Ascending aorta (tissue), 2 donors: Measurements from ENCODE around the gene EMD. TPM values are rescaled to one million over a fixed set of nuclear protein-coding genes. Genes with fewer than 3 reads are reported as not detected.
A peak's percentile ranks its signal among the peaks of the same experiment; 100 is the strongest.

Experiments
- DNase-seq, 2 donors: peaks; one replicate each; pipeline ENCODE4 v3.0.0-alpha.2; 2019; ENCODE audit warnings: low spot score in 2 of 2
- H3K27ac ChIP-seq, 2 donors: fragments of 200-600 bp; sonication (generic); one replicate each; pipeline ENCODE4 v1.5.1; 2016 to 2017; ENCODE audit warnings: mild to moderate bottlenecking in 1 of 2
- H3K27me3 ChIP-seq: fragments of 200-600 bp; sonication (generic); one replicate; pipeline ENCODE4 v1.5.1; 2017
- H3K36me3 ChIP-seq, 2 donors: fragments of 200-600 bp; sonication (generic); one replicate each; pipeline ENCODE4 v1.5.1; 2016
- H3K4me1 ChIP-seq, 2 donors: fragments of 200-600 bp; sonication (generic); one replicate each; pipeline ENCODE4 v1.5.1; 2016 to 2017; ENCODE audit warnings: mild to moderate bottlenecking in 1 of 2
- H3K4me3 ChIP-seq, 2 donors: fragments of 200-600 bp; sonication (generic); one replicate each; pipeline ENCODE4 v1.5.1; 2016 to 2017; ENCODE audit warnings: mild to moderate bottlenecking in 1 of 2
- H3K9me3 ChIP-seq, 2 donors: fragments of 200-600 bp; sonication (generic); one replicate each; pipeline ENCODE4 v1.5.1; 2016
- intact Hi-C: fragments of 100-400 bp; cut with DNase I; formaldehyde crosslinking; loops from one replicate; pipeline ENCODE4 v1.15.1; 2023
- total RNA-seq: library from RNA; depleted of rRNA; stranded (reverse); fragments of >200 nt; gene quantifications from one replicate; pipeline ENCODE4 v1.1.0, GENCODE V29; 2016
- TF ChIP-seq, protein P1 (sequence below), 3 experiments: fragments of 200-600 bp in 2 of 3; fragments of 450-650 bp in 1 of 3; sonication (generic) in 2 of 3; IDR thresholded peaks; one replicate each; pipeline ENCODE4 v1.5.1; 2016 to 2019; ENCODE audit warnings: antibody characterized with exemption in 3 of 3, mild to moderate bottlenecking in 1 of 3, moderate library complexity in 1 of 3

The EMD gene
- total RNA-seq, 1 donor from 2014 or later = 86.3 TPM

DNA sequence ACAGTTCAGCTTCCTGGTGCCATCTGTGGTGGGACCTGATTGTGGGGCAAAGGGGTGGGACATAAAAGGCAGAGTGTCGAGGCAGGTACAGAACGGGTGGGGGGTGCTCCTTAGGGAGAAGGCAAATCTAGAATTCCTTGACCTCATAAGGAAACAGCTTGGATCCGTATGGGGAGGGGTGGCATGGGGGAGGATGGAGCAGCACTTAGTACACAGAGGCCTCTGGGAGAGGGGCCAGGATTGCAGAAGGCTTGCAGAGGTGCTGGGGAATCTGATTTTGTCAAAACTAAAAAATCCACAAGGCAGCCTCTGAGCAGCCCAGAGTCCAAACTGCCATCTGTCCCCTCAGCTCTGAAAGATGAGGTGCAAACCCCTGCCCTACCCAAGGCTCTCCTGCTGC is 2.3 kb upstream of the EMD start:
- peak in 1 of 2 donors; percentile 80 for DNase-seq

DNA sequence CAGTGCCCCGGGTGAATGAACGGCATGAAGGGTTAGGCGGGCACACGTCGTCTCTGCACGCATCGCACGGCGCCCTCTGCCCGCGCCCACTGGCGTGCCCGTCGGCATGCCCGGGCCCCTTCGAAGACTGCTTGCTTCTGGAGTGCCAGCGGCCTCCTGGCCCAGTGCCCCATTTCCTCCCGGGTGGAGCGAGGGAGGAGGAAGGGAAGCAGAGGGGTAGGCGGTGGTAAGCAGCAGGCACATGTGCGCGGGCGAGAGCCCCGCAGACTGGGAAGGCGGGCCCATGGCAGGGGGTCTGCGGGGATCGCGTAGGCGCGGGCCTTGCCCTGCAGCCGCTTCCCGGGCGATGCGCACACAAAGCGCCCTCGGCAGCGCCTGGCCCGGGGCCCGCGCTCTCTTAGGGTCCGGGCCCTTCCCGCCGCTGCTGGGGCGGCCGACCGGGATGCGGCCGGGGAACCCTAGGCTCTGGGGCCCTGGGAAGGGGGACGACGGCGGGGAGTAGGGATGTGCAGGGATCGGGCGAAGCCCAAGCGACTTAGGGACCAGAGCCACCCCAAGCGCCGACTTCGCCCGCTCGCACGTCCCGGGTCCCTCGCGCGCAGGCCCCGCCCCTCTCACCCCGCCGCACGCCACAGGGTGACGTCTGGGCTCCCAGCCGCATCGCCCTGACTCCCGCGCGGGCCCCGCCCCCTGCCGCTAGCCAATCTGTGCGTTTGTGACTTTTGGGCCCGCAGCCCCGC is 866 bp upstream of the EMD start:
- intact Hi-C loops = loop anchor here (10.0 kb wide), 1 partner anchor 903 kb away; the partner anchor contains the start of gene HAUS7
- TF ChIP-seq, protein P1, sequence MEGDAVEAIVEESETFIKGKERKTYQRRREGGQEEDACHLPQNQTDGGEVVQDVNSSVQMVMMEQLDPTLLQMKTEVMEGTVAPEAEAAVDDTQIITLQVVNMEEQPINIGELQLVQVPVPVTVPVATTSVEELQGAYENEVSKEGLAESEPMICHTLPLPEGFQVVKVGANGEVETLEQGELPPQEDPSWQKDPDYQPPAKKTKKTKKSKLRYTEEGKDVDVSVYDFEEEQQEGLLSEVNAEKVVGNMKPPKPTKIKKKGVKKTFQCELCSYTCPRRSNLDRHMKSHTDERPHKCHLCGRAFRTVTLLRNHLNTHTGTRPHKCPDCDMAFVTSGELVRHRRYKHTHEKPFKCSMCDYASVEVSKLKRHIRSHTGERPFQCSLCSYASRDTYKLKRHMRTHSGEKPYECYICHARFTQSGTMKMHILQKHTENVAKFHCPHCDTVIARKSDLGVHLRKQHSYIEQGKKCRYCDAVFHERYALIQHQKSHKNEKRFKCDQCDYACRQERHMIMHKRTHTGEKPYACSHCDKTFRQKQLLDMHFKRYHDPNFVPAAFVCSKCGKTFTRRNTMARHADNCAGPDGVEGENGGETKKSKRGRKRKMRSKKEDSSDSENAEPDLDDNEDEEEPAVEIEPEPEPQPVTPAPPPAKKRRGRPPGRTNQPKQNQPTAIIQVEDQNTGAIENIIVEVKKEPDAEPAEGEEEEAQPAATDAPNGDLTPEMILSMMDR (IDR thresholded peaks at IDR 0.05) = peak in 1 of 3 experiments; percentile 9
- H3K27ac ChIP-seq = peak overlapping the region; percentile 97
- peak in 1 of 2 donors; percentile 98 for DNase-seq
- H3K4me3 ChIP-seq = peak overlapping the region; percentile 56 to 77
- no peaks in the 10 kb centered on the region for H3K27me3 ChIP-seq
- H3K36me3 ChIP-seq = peaks cover 0 to 9% of the 10 kb centered on the region in 2 donors
- H3K4me1 ChIP-seq = peaks cover 2 to 12% of the 10 kb centered on the region in 2 donors
- H3K9me3 ChIP-seq = no peaks in the 10 kb centered on the region

More for the DNA sequence above, 2.3 kb upstream of the EMD start:
- H3K27ac ChIP-seq = peak overlapping the region; percentile 97
- H3K27me3 ChIP-seq = no peaks in the 10 kb centered on the region
- H3K4me1 ChIP-seq = peaks cover 2 to 7% of the 10 kb centered on the region in 2 donors
- no peaks in the 10 kb centered on the region for H3K9me3 ChIP-seq
- no peak overlapping the region for H3K4me3 ChIP-seq
- H3K36me3 ChIP-seq = peaks cover 8 to 21% of the 10 kb centered on the region in 2 donors
- TF ChIP-seq, protein P1 (IDR thresholded peaks at IDR 0.05) = no peak
- intact Hi-C loops = loop anchor here (10.0 kb wide), 1 partner anchor 902 kb away; the partner anchor contains the start of gene HAUS7

DNA sequence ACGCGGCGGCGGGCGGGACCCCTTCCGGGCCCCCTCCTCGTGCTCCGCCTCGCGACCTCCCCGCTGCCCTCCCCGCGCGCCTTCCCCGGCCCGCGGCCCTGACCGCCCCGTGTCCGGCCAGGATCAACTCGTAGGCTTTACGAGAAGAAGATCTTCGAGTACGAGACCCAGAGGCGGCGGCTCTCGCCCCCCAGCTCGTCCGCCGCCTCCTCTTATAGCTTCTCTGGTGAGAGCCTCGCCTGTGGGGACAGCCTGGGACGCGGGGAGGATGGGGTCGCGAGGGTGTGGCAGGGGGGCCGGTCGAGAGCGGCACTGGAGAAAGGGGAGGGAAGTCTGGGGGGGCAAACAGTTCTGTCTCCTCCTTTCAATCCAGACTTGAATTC is 465 bp downstream of the EMD start:
- Histone ChIP-seq H3K4me3 (peak overlapping the region; percentile 64 to 79), H3K9me3 (no peaks in the 10 kb centered on the region), H3K4me1 (peaks cover 5 to 18% of the 10 kb centered on the region in 2 donors), H3K27me3 (no peaks in the 10 kb centered on the region), H3K27ac (peak overlapping the region; percentile 96 to 98), H3K36me3 (no peaks in the 10 kb centered on the region)
- TF ChIP-seq, protein P1 (IDR thresholded peaks at IDR 0.05) = no peak
- DNase-seq = no peak
- intact Hi-C loops = loop anchor here (10.0 kb wide), 1 partner anchor 905 kb away; the partner anchor contains the start of gene HAUS7

DNA sequence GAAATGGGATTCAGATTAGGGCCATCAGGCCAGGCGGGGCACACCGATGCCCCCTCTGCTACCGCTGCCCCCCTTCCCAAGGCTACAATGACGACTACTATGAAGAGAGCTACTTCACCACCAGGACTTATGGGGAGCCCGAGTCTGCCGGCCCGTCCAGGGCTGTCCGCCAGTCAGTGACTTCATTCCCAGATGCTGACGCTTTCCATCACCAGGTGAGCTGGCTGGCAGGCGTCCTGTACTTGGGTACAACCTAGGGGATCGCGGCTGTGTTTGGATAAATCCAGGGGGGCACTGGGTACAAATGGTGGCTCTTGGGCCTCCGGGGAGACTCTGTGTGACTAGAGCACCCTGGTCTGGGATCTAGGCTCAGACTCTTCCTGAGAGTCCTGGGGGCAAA is 1.1 kb downstream of the EMD start:
- peaks cover 5 to 18% of the 10 kb centered on the region in 2 donors for H3K4me1 ChIP-seq
- no peak for DNase-seq

DNA sequence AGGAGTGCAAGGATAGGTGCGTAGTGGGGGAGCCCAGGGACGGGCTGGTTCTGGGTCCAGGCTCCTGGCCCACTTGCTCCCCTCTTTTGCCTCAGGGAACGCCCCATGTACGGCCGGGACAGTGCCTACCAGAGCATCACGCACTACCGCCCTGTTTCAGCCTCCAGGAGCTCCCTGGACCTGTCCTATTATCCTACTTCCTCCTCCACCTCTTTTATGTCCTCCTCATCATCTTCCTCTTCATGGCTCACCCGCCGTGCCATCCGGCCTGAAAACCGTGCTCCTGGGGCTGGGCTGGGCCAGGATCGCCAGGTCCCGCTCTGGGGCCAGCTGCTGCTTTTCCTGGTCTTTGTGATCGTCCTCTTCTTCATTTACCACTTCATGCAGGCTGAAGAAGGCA is 1.7 kb downstream of the EMD start:
- Histone ChIP-seq H3K4me1 (peaks cover 5 to 18% of the 10 kb centered on the region in 2 donors), H3K4me3 (peak overlapping the region; percentile 64 to 79), H3K27me3 (no peaks in the 10 kb centered on the region), H3K27ac (peak overlapping the region in 1 of 2 donors; percentile 96), H3K9me3 (no peaks in the 10 kb centered on the region), H3K36me3 (no peaks in the 10 kb centered on the region)
- TF ChIP-seq, protein P1 (IDR thresholded peaks at IDR 0.05) = no peak
- intact Hi-C loops = no loop called here
- DNase-seq = no peak

More for the DNA sequence above, 1.1 kb downstream of the EMD start:
- intact Hi-C loops = no loop called here
- Histone ChIP-seq H3K4me3 (peak overlapping the region; percentile 64 to 79), H3K36me3 (no peaks in the 10 kb centered on the region), H3K27ac (peak overlapping the region; percentile 96 to 98), H3K9me3 (no peaks in the 10 kb centered on the region), H3K27me3 (no peaks in the 10 kb centered on the region)
- TF ChIP-seq, protein P1 (IDR thresholded peaks at IDR 0.05) = no peak
